SU-DHL-6 (cell line): ENCODE results near the gene MNX1.

Experiments used
- H2AFZ ChIP-seq: fragments of 200-600 bp; sonication (generic); 2 replicates; pipeline ENCODE4 v1.6.1; 2014; ENCODE audit warnings: low read depth, mild to moderate bottlenecking, moderate library complexity, mixed read lengths, antibody characterized with exemption, low read length; ENCODE audit not compliant: severe bottlenecking
- H3F3A ChIP-seq: fragments of 200-600 bp; shearing (Covaris generic); 2 replicates; pipeline ENCODE4 v1.6.0; 2016; ENCODE audit warnings: antibody characterized with exemption, mild to moderate bottlenecking; ENCODE audit not compliant: insufficient read depth
- H3K27ac ChIP-seq: fragments of 200-600 bp; sonication (generic); 2 replicates; pipeline ENCODE4 v1.5.1; 2016; ENCODE audit warnings: low read depth, mild to moderate bottlenecking, low read length, moderate library complexity, mixed read lengths
- H3K27me3 ChIP-seq: fragments of 200-600 bp; sonication (generic), shearing (Covaris generic); 2 replicates; pipeline ENCODE4 v1.6.0; 2014; ENCODE audit warnings: mild to moderate bottlenecking, low read length
- H3K36me3 ChIP-seq: fragments of 200-600 bp; sonication (generic); 2 replicates; pipeline ENCODE4 v1.6.1; 2014; ENCODE audit warnings: mild to moderate bottlenecking, low read length, mixed read lengths
- H3K4me2 ChIP-seq: fragments of 300-600, 200-600 bp; shearing (Covaris generic), sonication (generic); 2 replicates; pipeline ENCODE4 v1.6.0; 2014; ENCODE audit warnings: low read length, low read depth, mild to moderate bottlenecking; ENCODE audit not compliant: poor library complexity, severe bottlenecking
- H3K4me3 ChIP-seq: fragments of 200-600 bp; sonication (generic); 2 replicates; pipeline ENCODE4 v1.5.1; 2014; ENCODE audit warnings: antibody characterized with exemption, low read length, mild to moderate bottlenecking, mixed read lengths; ENCODE audit not compliant: insufficient read depth, poor library complexity, severe bottlenecking
- H3K79me2 ChIP-seq: fragments of 200-600 bp; sonication (generic); 2 replicates; pipeline ENCODE4 v1.6.1; 2014; ENCODE audit warnings: mild to moderate bottlenecking, low read length, moderate library complexity; ENCODE audit not compliant: insufficient read depth
- H3K9ac ChIP-seq: fragments of 200-600 bp; sonication (generic); 2 replicates; pipeline ENCODE4 v1.7.0; 2014; ENCODE audit warnings: mild to moderate bottlenecking, low read length
- H3K9me2 ChIP-seq: fragments of 200-600 bp; sonication (generic); replicated peaks from 2 replicates; pipeline ENCODE4 v1.6.1; 2014; ENCODE audit warnings: low read length; ENCODE audit not compliant: insufficient read depth
- H3K9me3 ChIP-seq: fragments of 200-600 bp; sonication (generic); 2 replicates; pipeline ENCODE4 v1.6.1; 2014; ENCODE audit warnings: low read length, mixed read lengths; ENCODE audit not compliant: insufficient read depth
- H4K20me1 ChIP-seq: fragments of 200-600 bp; sonication (generic); 2 replicates; pipeline ENCODE4 v1.6.1; 2014; ENCODE audit warnings: low read depth, mild to moderate bottlenecking, antibody characterized with exemption, low read length, moderate library complexity, mixed read lengths
- EZH2phosphoT487 ChIP-seq: fragments of 200-600 bp; sonication (generic), shearing (Covaris generic); conservative IDR thresholded peaks from 2 replicates; pipeline ENCODE4 v1.6.1; 2018; ENCODE audit warnings: mild to moderate bottlenecking, antibody characterized with exemption, low read length, moderate library complexity, mixed read lengths
- TF ChIP-seq, protein P1 (sequence below): fragments of 200-600 bp; sonication (generic); IDR thresholded peaks from one replicate; pipeline ENCODE4 v1.5.1; 2017; ENCODE audit warnings: antibody characterized with exemption, mild to moderate bottlenecking, low read length, moderate library complexity; ENCODE audit not compliant: insufficient read depth, poor library complexity, severe bottlenecking

Gene MNX1

DNA sequence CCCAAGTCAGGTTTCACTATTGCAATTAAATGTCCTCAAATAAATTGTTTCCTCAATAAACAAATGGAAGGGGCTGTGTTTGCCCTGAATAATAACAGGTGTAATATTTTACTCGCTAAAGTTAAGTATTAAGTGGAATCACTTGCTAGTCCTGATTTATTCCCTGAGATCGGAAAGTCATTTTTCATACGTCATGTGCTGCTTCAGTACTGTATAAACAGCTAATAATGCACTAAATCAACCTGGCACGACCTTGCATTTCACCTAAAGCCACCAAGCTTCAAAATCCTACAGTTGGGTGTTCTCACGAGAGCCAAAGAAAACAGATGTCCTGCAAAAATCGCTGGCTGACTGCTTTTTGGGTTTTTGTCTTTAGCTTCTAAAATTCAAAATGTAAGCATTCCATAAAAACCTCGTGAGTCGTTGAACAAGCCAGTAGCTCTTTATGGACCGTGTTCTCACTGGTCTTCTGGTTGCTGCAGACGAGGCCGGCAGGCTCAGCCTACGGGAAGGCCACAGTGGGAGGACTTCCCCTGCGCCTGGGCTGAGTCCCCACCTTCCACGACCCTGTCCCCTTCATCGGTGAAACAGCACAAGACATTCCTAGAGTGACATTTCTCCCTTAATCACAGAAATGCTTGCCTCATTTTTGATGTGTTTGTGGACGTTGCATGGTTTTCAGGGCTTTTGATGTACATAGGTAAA is 17.9 kb upstream of the MNX1 start:
- Histone ChIP-seq H3F3A (no peaks in the 10 kb centered on the region), H3K9me3 (no peaks in the 10 kb centered on the region), H3K4me3 (no peak overlapping the region), H3K36me3 (no peaks in the 10 kb centered on the region), H3K27me3 (no peaks in the 10 kb centered on the region), H3K27ac (no peak overlapping the region), H3K9me2 (no peaks in the 10 kb centered on the region), H2AFZ (no peak overlapping the region), H3K4me2 (no peak overlapping the region), H3K79me2 (no peaks in the 10 kb centered on the region), H3K9ac (no peak overlapping the region), H4K20me1 (no peaks in the 10 kb centered on the region; the same call in 1 of the 2 replicates)
- TF ChIP-seq, protein P1, sequence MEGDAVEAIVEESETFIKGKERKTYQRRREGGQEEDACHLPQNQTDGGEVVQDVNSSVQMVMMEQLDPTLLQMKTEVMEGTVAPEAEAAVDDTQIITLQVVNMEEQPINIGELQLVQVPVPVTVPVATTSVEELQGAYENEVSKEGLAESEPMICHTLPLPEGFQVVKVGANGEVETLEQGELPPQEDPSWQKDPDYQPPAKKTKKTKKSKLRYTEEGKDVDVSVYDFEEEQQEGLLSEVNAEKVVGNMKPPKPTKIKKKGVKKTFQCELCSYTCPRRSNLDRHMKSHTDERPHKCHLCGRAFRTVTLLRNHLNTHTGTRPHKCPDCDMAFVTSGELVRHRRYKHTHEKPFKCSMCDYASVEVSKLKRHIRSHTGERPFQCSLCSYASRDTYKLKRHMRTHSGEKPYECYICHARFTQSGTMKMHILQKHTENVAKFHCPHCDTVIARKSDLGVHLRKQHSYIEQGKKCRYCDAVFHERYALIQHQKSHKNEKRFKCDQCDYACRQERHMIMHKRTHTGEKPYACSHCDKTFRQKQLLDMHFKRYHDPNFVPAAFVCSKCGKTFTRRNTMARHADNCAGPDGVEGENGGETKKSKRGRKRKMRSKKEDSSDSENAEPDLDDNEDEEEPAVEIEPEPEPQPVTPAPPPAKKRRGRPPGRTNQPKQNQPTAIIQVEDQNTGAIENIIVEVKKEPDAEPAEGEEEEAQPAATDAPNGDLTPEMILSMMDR = no peak
- no peak for TF ChIP-seq EZH2phosphoT487

DNA sequence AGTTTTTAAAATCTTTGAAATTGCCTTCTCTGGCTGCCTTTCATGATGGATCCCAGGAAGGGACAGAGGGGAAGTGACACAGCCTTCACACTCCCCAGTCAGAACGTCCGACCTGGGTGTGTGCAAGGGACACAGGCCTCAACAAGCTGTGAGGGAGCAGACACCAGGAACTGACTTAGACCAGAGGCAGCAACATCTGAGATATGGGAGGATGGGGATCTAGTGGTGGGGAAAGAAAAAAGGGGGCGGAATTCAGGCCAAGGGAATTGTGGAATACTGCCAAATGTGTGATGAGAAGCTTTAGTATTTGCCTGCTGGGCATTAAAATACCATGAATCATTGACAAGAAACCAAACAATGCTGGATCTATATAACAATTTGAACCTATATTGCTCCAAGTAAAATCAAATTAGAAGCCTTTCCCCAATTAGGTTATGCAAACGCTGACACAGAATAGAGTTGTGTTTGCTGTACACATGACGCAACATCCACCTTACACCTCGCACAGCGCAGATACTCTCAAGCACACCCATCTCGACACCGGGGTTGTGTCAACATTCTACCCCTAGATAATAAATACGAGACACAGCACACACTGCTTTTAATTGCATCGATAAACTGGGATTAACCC is 17.2 kb upstream of the MNX1 start:
- Histone ChIP-seq H3K79me2 (no peaks in the 10 kb centered on the region), H3K27ac (no peak overlapping the region), H3F3A (no peaks in the 10 kb centered on the region), H3K27me3 (no peaks in the 10 kb centered on the region), H4K20me1 (no peaks in the 10 kb centered on the region; the same call in 1 of the 2 replicates), H3K4me3 (no peak overlapping the region), H3K9me2 (no peaks in the 10 kb centered on the region), H3K9me3 (no peaks in the 10 kb centered on the region), H3K4me2 (no peak overlapping the region), H3K36me3 (no peaks in the 10 kb centered on the region), H2AFZ (no peak overlapping the region), H3K9ac (no peak overlapping the region)
- TF ChIP-seq, protein P1 = no peak
- TF ChIP-seq EZH2phosphoT487 = no peak

DNA sequence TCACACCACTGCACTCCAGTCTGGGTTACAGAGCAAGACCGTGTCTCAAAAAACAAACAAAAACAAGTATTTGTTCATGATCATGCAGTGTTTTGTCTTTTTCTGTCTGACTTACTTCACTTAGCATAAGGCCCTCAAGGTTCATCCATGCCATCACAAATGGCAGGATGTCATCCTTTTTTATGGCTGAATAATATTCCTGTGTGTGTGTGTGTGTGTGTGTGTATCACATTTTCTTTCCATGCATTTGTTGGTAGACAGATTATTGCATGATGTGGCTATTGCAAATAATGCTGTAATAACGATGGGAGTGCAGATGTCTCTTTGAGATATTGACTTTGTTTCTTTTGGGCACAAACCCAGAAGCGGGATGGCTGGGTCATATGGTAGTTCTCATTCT is 14.3 kb upstream of the MNX1 start:
- Histone ChIP-seq H3K9me3 (no peaks in the 10 kb centered on the region), H3F3A (no peaks in the 10 kb centered on the region), H3K27me3 (no peaks in the 10 kb centered on the region), H3K4me2 (no peak overlapping the region), H3K36me3 (no peaks in the 10 kb centered on the region), H3K79me2 (no peaks in the 10 kb centered on the region), H3K4me3 (no peak overlapping the region), H2AFZ (no peak overlapping the region), H3K9me2 (no peaks in the 10 kb centered on the region), H3K9ac (no peak overlapping the region), H3K27ac (no peak overlapping the region), H4K20me1 (no peaks in the 10 kb centered on the region; the same call in 1 of the 2 replicates)
- TF ChIP-seq, protein P1 = no peak
- TF ChIP-seq EZH2phosphoT487 = no peak
